Activated T-cell treated with anti-CD3 and anti-CD28 coated beads, Interleukin-2, amount 50 U/mL, for 72 hours (primary cell): ENCODE data around the gene DNAJA4. TPM values are rescaled to one million over a fixed set of nuclear protein-coding genes. Genes with fewer than 3 reads are reported as not detected.

Experiments
- ATAC-seq, 2 donors: fragments of 150-1000 bp; cut with Tn5 transposase; replicated peaks in 1 of 2; 2 replicates each; pipeline ENCODE4 v1.10.0; 2021; ENCODE audit warnings: moderate library complexity in 2 of 2, mild to moderate bottlenecking in 1 of 2
- DNase-seq, 2 donors: peaks; one replicate each; pipeline ENCODE4 v3.0.0; 2021 to 2022; ENCODE audit warnings: mixed read lengths in 1 of 2
- H3K27ac Mint-ChIP-seq: one replicate; pipeline ENCODE4 v1.8.0; 2022; ENCODE audit warnings: mild to moderate bottlenecking, moderate library complexity, mixed read lengths
- H3K27me3 Mint-ChIP-seq: one replicate; pipeline ENCODE4 v1.8.0; 2022; ENCODE audit warnings: low read depth, mixed read lengths
- H3K36me3 Mint-ChIP-seq, 2 donors: one replicate each; pipeline ENCODE4 v1.8.0; 2022; ENCODE audit warnings: mixed read lengths in 2 of 2, mild to moderate bottlenecking in 1 of 2; ENCODE audit not compliant: insufficient read depth in 2 of 2
- H3K4me1 Mint-ChIP-seq: one replicate; pipeline ENCODE4 v1.8.0; 2022; ENCODE audit warnings: low read depth, mixed read lengths
- H3K4me3 Mint-ChIP-seq, 2 donors: one replicate each; pipeline ENCODE4 v1.8.0; 2022; ENCODE audit warnings: mild to moderate bottlenecking in 2 of 2, mixed read lengths in 2 of 2, moderate library complexity in 2 of 2
- H3K9me3 Mint-ChIP-seq, 2 donors: one replicate each; pipeline ENCODE4 v1.8.0; 2022; ENCODE audit warnings: mixed read lengths in 2 of 2
- total RNA-seq, 2 donors: library from RNA; stranded (reverse); gene quantifications; one replicate each; pipeline ENCODE4 v1.2.3, GENCODE V29; 2022

DNAJA4 gene
- total RNA-seq, 2 donors from 2014 or later, result 30.7 to 36.4 TPM

- ATAC-seq (peak; percentile 43 to 88), DNase-seq (peak in 1 of 2 donors; percentile 13)
- no peaks in the 10 kb centered on the region for H3K27me3 Mint-ChIP-seq
- no peaks in the 10 kb centered on the region for H3K36me3 Mint-ChIP-seq
- no peaks in the 10 kb centered on the region for H3K9me3 Mint-ChIP-seq
- H3K4me1 Mint-ChIP-seq, result no peaks in the 10 kb centered on the region
- no peak overlapping the region for H3K4me3 Mint-ChIP-seq
- H3K27ac Mint-ChIP-seq, result no peak overlapping the region
Observed at GRCh38 chr15:78329625-78330024, 65.3 kb downstream of the DNAJA4 start.

Other genes with a start within 250 kb of the DNAJA4 start
- gene TBC1D2B, start 186.9 kb upstream of the DNAJA4 start, total RNA-seq, result 10 to 100 TPM; 67.8 to 75.0 TPM
- gene SH2D7, start 172.0 kb upstream of the DNAJA4 start, total RNA-seq, result not detected
- gene CIB2, start 133.1 kb upstream of the DNAJA4 start, total RNA-seq, result 1 to 10 TPM; 3.2 to 3.8 TPM
- 10 to 100 TPM; 83.6 to 92.7 TPM for gene IDH3A, start 115.2 kb upstream of the DNAJA4 start, total RNA-seq
- under 1 TPM in 1 of 2 donors, not detected in 1; 0.32 TPM for gene ACSBG1, start 30.0 kb upstream of the DNAJA4 start, total RNA-seq
- 10 to 100 TPM; 31.0 to 31.3 TPM for gene SKIC8, start 35.0 kb downstream of the DNAJA4 start, total RNA-seq
- gene CRABP1, start 75.8 kb downstream of the DNAJA4 start, total RNA-seq, result under 1 TPM in 1 of 2 donors, not detected in 1; 0.65 TPM
- gene IREB2, start 173.7 kb downstream of the DNAJA4 start, total RNA-seq, result 10 to 100 TPM; 64.1 to 72.2 TPM
- 1 to 10 TPM; 2.8 to 2.9 TPM for gene HYKK, start 243.0 kb downstream of the DNAJA4 start, total RNA-seq